K562 (cell line): ENCODE results near the gene GJC2. TPM values are rescaled to one million over a fixed set of nuclear protein-coding genes. Genes with fewer than 3 reads are reported as not detected.

Experiments
- BACH1 ChIP-seq: fragments of 200-800 bp; sonication (Bioruptor generic); IDR thresholded peaks from 2 replicates; pipeline ENCODE4 v1.6.1; 2016; ENCODE audit warnings: missing genetic modification characterization, missing compliant biosample characterization
- CBX5 ChIP-seq: IDR thresholded peaks from 2 replicates; pipeline ENCODE4 v1.6.1; 2014; ENCODE audit warnings: low read depth, borderline replicate concordance
- DDX20 ChIP-seq: fragments of 450-650 bp; IDR thresholded peaks from 2 replicates; pipeline ENCODE4 v1.6.1; 2016; ENCODE audit warnings: missing genetic modification characterization, low read depth, mild to moderate bottlenecking, missing compliant biosample characterization, moderate library complexity
- E4F1 ChIP-seq: fragments of 250-450 bp; sonication (Bioruptor Pico); IDR thresholded peaks from 2 replicates; pipeline ENCODE4 v1.5.0; 2021; ENCODE audit warnings: mild to moderate bottlenecking, borderline replicate concordance
- JUNB ChIP-seq: fragments of 450-650 bp; formaldehyde crosslinking; conservative IDR thresholded peaks from 2 replicates; pipeline ENCODE4 v1.4.0; 2020; ENCODE audit warnings: mild to moderate bottlenecking
- NR0B1 ChIP-seq: fragments of 450-650 bp; IDR thresholded peaks from one replicate; pipeline ENCODE4 v1.6.1; 2018; ENCODE audit warnings: mild to moderate bottlenecking, moderate library complexity; ENCODE audit not compliant: partially characterized antibody
- PBX2 ChIP-seq, 2 experiments: IDR thresholded peaks in 1 of 2; conservative IDR thresholded peaks in 1 of 2; 2 replicates each; pipeline ENCODE4 v1.6.1; 2016; ENCODE audit warnings: low read depth in 2 of 2, mild to moderate bottlenecking in 1 of 2, missing compliant biosample characterization in 1 of 2, missing genetic modification characterization in 1 of 2, moderate library complexity in 1 of 2
- RBFOX2 ChIP-seq: fragments of 200-400 bp; formaldehyde crosslinking; IDR thresholded peaks from 2 replicates; pipeline ENCODE4 v1.6.1; 2017; ENCODE audit warnings: low read depth, mild to moderate bottlenecking, low read length, moderate library complexity
- RFX5 ChIP-seq: IDR thresholded peaks from 2 replicates; pipeline ENCODE4 v1.6.1; 2011; ENCODE audit warnings: low read depth, mild to moderate bottlenecking, improper control_type of control experiment, low read length
- SMAD3 ChIP-seq: fragments of 450-650 bp; formaldehyde crosslinking; conservative IDR thresholded peaks from 2 replicates; pipeline ENCODE4 v1.4.0; 2020; ENCODE audit warnings: mild to moderate bottlenecking
- TFE3 ChIP-seq: fragments of 450-650 bp; formaldehyde crosslinking; IDR thresholded peaks from 2 replicates; pipeline ENCODE4 v1.4.0; 2020; ENCODE audit warnings: mild to moderate bottlenecking, mixed read lengths
- USF2 ChIP-seq: sonication (generic); formaldehyde crosslinking; IDR thresholded peaks from 2 replicates; pipeline ENCODE4 v1.5.0; 2020; ENCODE audit warnings: missing genetic modification reagents
- ZBTB49 ChIP-seq: sonication (generic); formaldehyde crosslinking; IDR thresholded peaks from 2 replicates; pipeline ENCODE4 v1.8.0; 2022; ENCODE audit warnings: missing genetic modification reagents, mild to moderate bottlenecking, borderline replicate concordance
- ZEB2 ChIP-seq: fragments of 450-650 bp; IDR thresholded peaks from 2 replicates; pipeline ENCODE4 v1.6.1; 2016
- polyA plus RNA-seq, 8 experiments: library from polyadenylated mRNA; depleted of rRNA in 4 of 8; stranded (reverse) in 5 of 8; unstranded in 3 of 8; fragments of >200 nt; fragmentation: Nextera tagmentation in 2 of 8; fragmentation: Illumina TruSeq in 1 of 8; extraction: Ambion mirVana in 2 of 8; extraction: Trizol in 1 of 8; gene quantifications; 2 replicates each; pipeline versions ENCODE4 v1.2.1 to v1.2.3, GENCODE V29; 2011 to 2014; ENCODE audit warnings: inconsistent platforms in 1 of 8, missing spikeins in 1 of 8
- total RNA-seq, 7 experiments: library from RNA; depleted of rRNA in 6 of 7; stranded (reverse); fragments of >200 nt in 6 of 7; fragmentation: Illumina TruSeq in 2 of 7; extraction: Trizol in 2 of 7; gene quantifications; 2 replicates each; pipeline versions ENCODE4 v1.2.1 to v1.2.3, GENCODE V29; 2011 to 2021; ENCODE audit warnings: low replicate concordance in 1 of 7

The GJC2 gene
- total and polyA plus RNA-seq, 9 of the 15 experiments (the other 6 are each of a cell fraction or from before 2014, with no cell fraction given), result 0.03 to 0.62 (median 0.11) TPM; not detected in 2

GRCh38 chr1:228102791-228103620 lies 46.7 kb upstream of the GJC2 start, which contains the start of gene C1orf35 (continued):
- no peak for TF ChIP-seq PBX2 (CRISPR knock-in tag; IDR thresholded peaks at IDR 0.05; ENCODE audit: low read depth)
- no peak for TF ChIP-seq PBX2 (tag; conservative IDR thresholded peaks at IDR 0.05; ENCODE audit: low read depth)
- no peak for TF ChIP-seq DDX20
- no peak for TF ChIP-seq E4F1 (CRISPR knock-in tag)
- TF ChIP-seq ZEB2, result no peak
- 0 out of 2 replicates have a peak, but pooled peaks have one; percentile 30 for TF ChIP-seq JUNB (CRISPR knock-in tag)
- peak; percentile 80; the same call in 1 of the 2 replicates for TF ChIP-seq ZBTB49 (CRISPR knock-in tag)
- TF ChIP-seq USF2 (CRISPR knock-in tag), result no peak
- TF ChIP-seq CBX5, result no peak
- TF ChIP-seq SMAD3 (CRISPR knock-in tag), result no peak
- TF ChIP-seq RFX5, result peak; percentile 17; the same call in 1 of the 2 replicates
- no peak; the same call in 1 of the 2 replicates for TF ChIP-seq TFE3 (CRISPR knock-in tag)
- TF ChIP-seq BACH1 (tag), result no peak
- TF ChIP-seq NR0B1, result no peak
- peak; percentile 86 for TF ChIP-seq RBFOX2
